ENCODE data around the gene TNN.
"Not testable (repeated sequence)": the region's sequence is repeated elsewhere in the genome, so short reads cannot be mapped to it uniquely, and the experiment has no call there.

TNN gene

DNA sequence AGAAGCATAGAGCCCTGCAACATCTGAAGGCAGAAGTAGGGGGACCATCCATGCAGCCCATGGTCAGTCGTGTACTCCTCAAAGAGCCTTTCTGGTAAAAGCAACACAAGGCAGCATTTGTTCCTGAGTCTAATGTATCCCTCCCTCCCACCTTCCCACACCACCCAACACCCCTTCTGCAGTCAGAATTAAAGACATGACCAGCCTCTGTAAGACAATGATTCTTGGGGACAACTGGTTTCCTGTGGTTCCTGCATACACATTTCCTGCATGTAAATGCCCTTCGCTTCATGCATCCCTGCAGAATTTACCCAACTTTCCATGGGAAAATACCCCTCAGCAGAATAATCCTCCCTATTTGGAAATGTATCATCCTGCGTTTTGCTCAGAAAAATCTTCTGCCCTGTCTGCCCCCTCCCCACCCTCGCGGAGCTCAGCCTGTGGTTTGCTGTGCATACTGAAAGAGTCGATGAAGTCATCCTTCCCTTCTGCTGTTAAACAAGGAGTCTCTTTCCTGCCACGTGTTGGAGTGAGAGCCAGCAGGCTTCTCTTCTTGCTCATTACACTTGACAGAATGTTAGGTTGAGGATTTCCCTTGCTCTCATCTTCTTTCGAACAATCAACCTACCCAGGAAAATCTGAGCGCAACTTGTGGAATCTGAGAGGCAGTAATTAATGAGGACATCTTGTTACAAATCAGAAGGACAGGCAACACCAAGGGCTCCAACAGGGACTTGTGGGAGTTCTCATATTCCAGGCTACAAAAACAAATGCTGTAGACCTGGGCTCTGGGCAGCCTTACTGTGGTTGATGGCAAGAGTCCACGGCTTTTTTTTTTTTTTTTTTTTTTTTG, 4.7 kb downstream of the TNN start:
- peak; percentile 11 for DNase-seq (ENCODE audit: low read depth)

DNA sequence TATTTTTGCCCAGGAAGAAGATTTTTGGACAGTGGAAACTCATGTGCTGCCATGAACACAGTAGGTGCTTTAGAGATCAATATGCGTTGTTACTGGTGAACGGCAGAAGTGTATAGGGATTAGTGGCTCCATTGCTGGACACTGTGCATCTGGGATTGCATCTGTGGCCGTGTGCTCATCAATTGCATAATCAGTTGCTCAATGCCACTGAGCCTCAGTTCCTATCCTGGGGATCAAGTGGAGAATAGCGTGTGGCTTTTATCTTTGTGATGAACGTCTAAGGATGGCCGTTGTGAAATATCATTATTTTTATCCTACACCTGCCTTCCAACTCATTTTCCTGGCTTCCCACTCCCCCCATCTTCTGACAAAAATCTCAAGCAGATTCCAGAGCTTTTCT, 5.4 kb downstream of the TNN start:
- DNase-seq (ENCODE audit: low read depth), result no peak

DNA sequence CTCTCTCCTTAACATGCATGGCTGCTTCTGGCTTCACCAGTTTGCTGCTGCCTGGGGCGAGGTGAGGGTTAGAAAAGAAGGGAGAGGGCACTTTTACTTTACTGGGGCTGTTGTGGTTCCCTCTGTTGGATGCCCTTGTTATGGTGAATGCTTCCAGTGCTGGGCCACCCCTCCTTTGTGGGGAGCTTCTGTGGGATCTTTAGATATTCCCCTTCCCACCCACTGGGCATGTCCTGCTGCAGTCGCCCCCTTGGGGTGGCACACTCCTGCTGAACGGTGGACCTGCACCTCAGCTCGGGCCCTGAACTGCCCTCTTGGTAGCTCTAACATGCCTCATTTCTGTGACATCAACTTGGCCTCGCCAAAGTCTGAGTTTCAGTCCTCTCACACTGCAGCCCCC, 6.0 kb downstream of the TNN start:
- no peak for DNase-seq (ENCODE audit: low read depth)

DNA sequence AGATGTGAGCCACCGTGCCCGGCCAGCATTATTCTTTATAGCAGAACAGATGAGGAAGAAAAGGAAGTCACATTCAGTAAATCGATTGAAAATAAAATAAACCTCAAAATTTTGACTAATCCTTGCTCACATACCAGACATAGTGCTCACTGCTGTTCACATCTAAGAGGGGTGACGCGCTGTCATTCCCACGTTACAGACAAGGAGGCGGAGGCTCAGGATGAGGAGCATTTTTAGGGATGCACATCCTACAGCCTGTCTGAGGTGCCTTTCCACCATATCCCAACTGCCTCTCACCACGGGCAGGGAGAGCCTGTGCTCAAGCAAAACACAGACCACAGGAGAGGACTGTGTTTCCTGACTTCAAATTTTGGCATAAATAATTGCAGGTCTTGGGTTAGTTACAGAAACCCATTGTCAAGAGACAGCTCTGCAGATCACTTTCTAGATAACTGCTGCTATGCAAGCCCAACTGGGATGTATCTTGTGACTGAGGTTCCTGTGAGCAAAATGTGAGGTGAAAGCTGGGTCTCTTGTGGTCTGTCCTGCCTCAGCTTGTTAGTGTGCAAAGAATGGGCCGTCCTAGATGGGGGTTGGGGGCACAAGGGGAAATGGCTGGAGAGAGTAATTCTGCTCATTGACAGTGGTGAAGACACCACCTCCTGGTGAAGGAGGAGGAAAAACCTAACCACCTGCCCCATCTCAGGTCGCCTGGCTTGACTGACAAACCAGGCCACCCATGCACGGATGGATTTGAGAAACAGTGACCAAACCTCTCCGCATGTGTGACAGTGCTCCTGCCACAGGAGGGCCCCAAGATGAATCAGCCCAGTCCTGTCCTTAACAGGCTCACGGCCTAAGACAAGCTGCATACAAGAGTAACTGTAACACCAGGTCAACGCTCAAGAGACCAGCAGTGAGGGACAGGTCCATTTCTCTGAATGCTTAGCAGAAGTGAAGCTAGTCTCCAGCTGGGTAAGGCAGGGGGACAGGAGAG, 8.2 kb downstream of the TNN start:
- no peak for DNase-seq (ENCODE audit: low read depth)

DNA sequence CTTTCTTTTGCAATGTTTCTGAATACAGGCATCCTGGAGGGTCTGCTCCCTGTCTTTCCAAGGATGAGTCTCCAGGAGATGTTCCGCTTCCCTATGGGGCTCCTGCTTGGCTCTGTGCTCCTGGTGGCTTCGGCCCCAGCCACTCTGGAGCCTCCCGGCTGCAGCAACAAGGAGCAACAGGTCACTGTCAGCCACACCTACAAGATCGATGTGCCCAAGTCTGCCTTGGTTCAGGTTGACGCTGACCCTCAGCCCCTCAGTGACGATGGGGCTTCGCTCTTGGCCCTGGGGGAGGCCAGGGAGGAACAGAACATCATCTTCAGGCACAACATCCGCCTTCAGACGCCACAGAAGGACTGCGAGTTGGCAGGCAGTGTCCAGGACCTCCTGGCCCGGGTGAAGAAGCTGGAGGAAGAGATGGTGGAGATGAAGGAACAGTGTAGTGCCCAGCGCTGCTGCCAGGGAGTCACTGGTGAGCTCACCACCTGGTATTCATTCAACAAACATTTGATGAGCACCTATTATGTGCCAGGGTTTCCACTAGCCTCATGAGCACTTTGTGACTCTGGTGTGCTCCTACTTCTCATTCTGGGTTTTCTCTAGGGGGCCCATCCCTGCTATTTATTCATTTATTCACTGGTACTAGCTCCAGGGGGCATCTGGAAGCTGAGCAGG, 9.9 kb downstream of the TNN start:
- DNase-seq (ENCODE audit: low read depth), result no peak

DNA sequence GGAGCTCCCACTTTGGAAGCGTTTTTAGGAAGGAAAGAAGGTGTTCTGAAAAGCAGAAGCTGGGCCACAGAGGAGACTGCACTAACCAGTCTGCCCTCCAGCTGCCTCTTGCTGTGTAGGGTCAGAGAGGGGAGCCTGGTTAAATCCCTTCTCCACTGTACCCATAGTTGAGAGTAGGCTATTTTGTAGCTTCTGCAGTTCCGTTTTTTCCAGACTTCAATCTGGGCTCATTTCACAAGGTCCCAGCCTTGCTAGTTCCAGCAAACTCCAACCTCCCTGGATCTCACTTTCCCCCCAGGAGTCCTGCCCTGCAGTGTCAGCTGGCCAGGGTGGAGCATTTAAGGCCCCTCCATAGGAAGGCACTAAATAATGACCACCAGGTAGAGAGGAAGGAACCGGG, 11.0 kb downstream of the TNN start:
- DNase-seq (ENCODE audit: low read depth), result no peak

DNA sequence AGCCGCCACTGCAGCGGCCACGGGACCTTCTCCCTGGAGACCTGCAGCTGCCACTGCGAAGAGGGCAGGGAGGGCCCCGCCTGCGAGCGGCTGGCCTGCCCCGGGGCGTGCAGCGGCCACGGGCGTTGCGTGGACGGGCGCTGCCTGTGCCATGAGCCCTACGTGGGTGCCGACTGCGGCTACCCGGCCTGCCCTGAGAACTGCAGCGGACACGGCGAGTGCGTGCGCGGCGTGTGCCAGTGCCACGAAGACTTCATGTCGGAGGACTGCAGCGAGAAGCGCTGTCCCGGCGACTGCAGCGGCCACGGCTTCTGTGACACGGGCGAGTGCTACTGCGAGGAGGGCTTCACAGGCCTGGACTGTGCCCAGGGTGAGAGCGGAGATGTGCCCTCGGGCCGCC, 11.7 kb downstream of the TNN start:
- no peak for DNase-seq (ENCODE audit: low read depth)

DNA sequence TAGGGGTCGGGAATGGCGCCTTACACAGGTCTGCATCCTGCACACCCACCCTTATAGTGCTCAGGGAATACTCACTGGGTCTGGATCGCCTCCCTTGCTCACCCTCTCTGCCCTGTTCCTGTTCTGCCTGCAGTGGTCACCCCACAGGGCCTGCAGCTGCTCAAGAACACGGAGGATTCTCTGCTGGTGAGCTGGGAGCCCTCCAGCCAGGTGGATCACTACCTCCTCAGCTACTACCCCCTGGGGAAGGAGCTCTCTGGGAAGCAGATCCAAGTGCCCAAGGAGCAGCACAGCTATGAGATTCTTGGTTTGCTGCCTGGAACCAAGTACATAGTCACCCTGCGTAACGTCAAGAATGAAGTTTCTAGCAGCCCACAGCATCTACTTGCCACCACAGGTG, 12.4 kb downstream of the TNN start:
- DNase-seq (ENCODE audit: low read depth), result no peak

DNA sequence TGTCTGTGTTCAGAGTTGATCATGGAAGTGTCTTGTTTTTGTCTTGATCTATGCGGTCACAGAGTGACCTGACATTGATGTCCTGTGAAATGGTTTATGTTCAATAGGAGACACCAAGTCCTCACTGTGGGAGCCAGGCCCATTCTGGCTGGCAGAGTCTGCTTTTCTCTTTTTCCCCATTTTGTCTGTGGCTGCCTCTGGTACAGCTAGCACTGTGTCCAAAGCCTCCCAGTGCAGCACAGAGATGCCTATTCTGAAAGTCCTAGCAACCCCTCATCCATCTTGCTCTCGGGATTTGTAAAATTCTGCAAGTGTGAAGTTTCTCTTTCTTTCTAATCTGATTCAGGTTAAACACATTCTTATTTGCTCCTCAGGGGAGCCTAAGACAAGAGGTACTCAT, 14.3 kb downstream of the TNN start:
- no peak for DNase-seq (ENCODE audit: low read depth)

DNA sequence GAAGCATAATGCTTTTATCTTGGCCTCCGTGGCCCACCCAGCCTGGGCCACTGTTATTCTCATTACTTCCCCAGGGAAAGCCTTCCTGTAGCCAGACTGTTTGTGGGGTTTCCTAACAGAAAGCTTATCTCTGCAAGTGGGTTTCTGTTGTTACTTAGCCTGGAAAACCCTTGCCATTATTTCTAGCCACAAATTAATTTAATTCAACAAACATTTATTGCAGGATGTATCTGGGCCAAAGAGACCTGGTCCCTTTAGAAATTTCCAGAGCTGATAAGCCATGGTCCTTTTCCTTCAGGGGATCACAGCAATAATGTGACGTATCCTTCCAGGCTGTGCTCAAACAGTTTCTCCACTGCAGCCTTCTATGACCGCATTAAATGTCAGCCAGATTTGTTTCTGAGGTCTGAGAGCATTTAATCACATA, 20.9 kb downstream of the TNN start:
- DNase-seq (ENCODE audit: low read depth), result no peak

DNA sequence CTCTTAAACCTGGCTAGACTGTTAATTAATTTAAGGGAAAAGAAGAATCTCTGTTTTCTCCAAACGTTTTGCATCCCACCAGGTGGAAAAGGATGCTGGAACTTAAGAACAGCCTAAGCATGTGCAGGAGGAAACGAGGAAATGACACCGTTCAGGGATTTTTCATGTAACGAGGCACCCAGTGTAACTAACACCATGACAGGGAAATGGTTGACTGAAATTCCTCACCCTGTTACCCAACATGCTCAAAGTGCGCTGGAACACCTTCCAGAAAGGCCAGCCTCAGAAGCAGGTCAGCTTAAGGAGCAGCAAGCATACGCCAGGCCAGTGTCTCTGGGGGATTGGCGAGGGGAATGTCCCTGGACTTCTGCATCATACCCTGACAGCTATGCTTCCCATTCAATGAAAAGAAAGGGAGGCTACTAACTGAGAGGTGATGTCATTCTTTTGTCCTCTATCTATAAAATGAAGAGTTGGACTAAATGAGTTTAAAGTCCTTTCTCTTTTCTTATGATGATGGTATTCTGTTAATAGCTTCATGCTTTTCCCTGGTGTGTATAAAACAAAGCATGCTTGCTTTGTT, 21.6 kb downstream of the TNN start:
- DNase-seq (ENCODE audit: low read depth), result no peak

DNA sequence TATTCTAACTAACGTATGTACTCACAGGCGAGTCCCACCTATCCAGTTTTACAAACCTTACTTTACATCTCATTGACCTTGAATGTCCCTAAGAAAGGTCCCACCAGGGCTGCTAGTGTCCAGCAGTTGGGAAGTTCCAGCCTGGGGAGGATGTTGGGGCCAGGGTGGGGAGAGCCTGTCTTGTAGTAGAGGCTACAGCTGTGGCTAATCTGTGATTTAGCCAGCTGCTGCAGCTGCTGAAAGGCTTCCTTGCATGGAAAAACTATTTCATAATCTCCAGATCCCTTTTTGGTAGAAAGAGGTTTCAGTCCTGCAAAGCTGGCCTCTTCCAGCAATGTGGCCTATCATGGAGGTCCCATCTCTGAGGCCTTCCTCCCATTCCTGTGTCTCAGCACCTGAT, 23.1 kb downstream of the TNN start:
- DNase-seq (ENCODE audit: low read depth), result no peak

DNA sequence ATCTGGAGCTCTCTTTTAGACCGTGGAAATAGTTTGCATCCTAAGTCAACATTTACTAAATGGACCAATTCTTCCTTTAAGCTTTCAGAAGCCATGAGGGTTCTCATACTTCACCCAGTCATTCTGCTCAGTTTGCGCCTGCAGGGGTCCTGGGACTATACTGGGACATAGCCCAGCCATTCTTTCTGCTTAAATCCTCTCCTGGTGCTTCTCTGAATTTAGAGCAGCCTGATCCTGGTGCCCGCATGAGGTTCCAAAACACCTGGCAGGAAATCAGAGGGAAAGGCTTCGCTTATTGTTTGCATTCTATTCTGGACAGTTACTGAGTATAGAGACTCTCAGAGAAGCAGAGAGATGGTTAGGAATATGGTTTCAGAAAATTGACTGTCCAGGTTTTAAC, 27.0 kb downstream of the TNN start:
- no peak for DNase-seq (ENCODE audit: low read depth)

DNA sequence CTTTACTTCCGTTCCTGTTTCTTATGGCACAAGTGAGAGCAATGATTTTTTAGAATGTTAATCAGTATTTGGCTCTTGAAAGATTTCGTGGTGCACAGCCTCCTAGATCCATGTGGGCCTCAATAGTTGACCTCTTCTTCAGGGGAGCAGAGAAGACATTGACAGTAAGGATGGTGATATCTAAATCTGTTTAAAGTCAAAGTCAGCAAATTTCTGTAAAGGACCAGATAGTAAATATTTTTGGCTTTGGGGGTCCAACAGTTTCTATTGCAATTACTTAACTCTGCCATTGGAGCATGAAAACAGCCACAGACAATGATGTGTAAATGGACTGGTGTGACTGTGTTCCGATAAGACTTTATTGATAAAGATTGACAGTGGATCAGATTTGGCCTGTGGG, 27.4 kb downstream of the TNN start:
- DNase-seq (ENCODE audit: low read depth), result no peak

DNA sequence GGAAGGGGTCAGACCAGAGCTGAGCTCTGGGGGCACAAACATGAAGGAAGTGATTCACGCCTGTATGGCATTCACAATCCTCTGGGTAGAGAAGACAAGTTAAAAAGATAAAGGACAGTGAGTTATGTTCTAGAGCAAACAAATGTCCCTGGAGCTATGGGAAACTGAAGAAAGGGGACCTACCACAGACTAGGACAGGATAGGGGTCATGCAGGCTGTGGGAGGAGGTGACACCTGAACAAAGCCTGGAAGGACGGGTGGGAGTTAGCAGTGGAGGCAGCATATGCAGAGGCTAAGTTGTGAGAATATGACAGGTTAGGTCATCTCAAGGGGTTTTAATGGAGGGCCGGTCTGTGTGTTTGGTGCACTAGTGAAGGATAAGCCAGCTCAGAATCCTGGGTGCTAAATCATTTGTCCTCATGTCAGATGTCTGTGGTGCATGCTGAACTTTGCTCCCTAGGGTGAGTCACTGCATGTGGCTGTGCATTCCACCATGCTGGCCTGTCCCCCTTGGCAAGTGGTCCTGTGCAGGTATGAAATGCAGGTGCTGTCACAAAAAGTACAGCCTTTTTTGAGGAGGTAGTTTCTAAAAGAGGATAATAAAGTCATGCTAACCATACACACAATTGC, 28.5 kb downstream of the TNN start:
- DNase-seq (ENCODE audit: low read depth), result no peak

DNA sequence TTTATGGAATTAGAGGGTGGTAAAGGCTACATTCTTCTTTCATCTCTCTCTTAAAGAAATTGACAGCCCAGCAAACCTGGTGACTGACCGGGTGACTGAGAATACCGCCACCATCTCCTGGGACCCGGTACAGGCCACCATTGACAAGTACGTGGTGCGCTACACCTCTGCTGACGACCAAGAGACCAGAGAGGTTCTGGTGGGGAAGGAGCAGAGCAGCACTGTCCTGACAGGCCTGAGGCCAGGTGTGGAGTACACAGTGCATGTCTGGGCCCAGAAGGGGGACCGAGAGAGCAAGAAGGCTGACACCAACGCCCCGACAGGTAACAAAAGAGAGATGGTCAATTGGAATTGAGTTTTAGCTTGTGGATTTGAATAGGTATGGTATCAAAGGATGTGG, 29.7 kb downstream of the TNN start:
- DNase-seq (ENCODE audit: low read depth), result no peak

DNA sequence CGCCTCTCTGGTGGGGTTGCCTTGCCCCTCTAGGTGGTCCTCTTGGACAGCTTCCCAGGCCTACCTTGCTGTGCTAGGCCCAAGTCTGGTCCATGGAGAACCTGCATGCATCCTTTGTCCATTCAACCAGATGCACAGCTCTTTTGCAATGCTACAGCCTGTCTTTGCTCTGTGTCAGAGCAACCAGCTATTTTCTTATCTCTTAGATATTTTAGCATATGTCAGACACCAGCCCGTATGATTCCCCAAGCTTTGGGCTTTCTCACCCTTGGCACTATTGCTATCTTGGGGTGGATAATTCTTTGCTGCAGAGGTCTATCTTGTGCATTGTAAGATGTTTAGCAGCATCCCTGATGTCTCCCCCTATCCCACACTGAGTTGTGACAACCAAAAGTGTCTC, 32.3 kb downstream of the TNN start:
- DNase-seq (ENCODE audit: low read depth), result no peak

DNA sequence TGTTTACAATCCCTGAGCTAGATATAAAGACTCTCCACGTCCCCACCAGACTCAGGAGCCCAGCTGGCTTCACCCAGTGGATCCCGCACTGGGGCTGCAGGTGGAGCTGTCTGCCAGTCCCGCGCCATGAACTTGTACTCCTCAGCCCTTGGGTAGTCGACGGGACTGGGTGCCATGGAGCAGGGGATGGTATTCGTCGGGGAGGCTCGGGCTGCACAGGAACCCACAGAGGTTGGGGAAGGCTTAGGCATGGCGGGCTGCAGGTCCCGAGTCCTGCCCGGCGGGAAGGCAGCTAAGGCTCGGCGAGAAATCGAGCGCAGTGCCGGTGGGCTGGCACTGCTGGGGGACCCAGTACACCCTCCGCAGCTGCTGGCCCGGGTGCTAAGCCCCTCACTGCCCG, 34.5 kb downstream of the TNN start:
- not testable (repeated sequence) for DNase-seq (ENCODE audit: low read depth)

DNA sequence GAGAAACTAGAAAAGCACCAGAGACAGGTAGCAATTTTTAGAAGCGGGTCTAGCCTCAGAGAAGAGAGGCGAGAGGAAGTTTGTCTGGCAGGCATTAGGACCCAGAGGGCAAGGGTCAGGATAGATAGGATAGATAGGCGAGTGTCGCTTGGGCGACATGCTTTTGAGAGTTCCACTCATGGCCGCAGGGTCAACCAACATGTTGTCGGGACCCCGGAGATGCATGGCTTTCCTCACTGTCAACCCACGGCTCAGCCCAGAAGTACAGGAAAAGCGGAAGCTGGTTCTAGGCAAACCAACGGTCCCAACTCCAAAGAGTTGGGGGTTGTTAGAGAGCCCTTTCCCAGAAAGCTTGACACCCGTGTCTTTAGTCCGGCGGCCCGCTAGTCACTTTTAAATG, 38.9 kb downstream of the TNN start:
- not testable (repeated sequence) for DNase-seq (ENCODE audit: low read depth)

DNA sequence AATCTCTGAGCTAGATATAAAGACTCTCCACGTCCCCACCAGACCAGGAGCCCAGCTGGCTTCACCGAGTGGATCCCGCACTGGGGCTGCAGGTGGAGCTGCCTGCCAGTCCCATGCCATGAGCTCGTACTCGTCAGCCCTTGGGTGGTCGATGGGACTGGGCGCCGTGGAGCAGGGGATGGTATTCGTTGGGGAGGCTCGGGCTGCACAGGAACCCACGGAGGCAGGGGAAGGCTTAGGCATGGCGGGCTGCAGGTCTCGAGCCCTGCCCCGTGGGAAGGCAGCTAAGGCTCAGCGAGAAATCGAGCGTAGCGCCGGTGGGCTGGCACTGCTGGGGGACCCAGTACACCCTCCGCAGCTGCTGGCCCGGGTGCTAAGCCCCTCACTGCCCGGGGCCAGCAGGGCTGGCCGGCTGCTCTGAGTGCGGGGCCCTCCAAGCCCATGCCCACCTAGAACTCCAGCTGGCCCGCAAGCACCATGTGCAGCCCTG, 40.7 kb downstream of the TNN start:
- not testable (repeated sequence) for DNase-seq (ENCODE audit: low read depth)

DNA sequence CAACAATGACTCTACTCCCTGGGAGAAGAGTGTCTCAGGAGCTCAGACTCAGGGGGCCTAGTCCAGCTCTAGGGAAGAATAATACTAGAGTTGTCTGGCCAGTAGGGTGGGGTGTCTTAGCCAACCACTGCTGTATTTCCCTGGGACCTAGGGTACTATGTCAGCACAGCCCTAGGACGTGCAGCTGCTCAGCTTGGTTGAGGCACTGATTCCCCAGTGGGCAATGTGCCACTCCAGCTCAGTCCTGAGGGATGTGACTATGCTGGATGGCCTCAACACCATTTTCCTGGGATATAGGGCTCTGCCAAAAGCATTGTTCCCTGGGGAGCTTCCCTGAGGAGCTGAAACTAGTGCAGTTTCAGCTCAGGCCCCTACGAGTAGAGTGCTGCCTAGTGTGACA, 47.4 kb downstream of the TNN start:
- no peak for DNase-seq (ENCODE audit: low read depth)
